Heart right ventricle (tissue), 16 donors: Measurements from ENCODE around the gene OR10H5. TPM values are rescaled to one million over a fixed set of nuclear protein-coding genes. Genes with fewer than 3 reads are reported as not detected.
A peak's percentile ranks its signal among the peaks of the same experiment; 100 is the strongest.
"Not testable (repeated sequence)": the region's sequence is repeated elsewhere in the genome, so short reads cannot be mapped to it uniquely, and the experiment has no call there.

Experiments
- ATAC-seq, 8 donors: fragments of 200-7000 bp; cut with Tn5 transposase; one replicate each; pipeline ENCODE4 v1.9.1; 2020; ENCODE audit warnings: mild to moderate bottlenecking in 8 of 8, moderate library complexity in 8 of 8, moderate number of reproducible peaks in 1 of 8
- DNase-seq, 2 donors: peaks; one replicate each; pipeline ENCODE4 v3.0.0-alpha.2; 2020
- H3K27ac ChIP-seq, 10 donors: fragments of 200-600 bp; sonication (generic) in 2 of 10; one replicate each; pipeline versions ENCODE4 v1.5.0 to v1.8.0; 2020 to 2022; ENCODE audit warnings: mild to moderate bottlenecking in 3 of 10
- H3K27me3 ChIP-seq, 7 donors: fragments of 200-600 bp; one replicate each; pipeline ENCODE4 v1.8.0; 2021 to 2022; ENCODE audit warnings: mild to moderate bottlenecking in 2 of 7
- H3K36me3 ChIP-seq, 9 donors: fragments of 200-600 bp; sonication (generic) in 1 of 9; one replicate each; pipeline versions ENCODE4 v1.5.0 to v1.8.0; 2020 to 2022; ENCODE audit warnings: mild to moderate bottlenecking in 2 of 9
- H3K4me1 ChIP-seq, 9 donors: fragments of 200-600 bp; sonication (generic) in 1 of 9; one replicate each; pipeline versions ENCODE4 v1.5.0 to v1.8.0; 2020 to 2022; ENCODE audit warnings: mild to moderate bottlenecking in 4 of 9
- H3K4me3 ChIP-seq, 10 donors: fragments of 200-600 bp; sonication (generic) in 2 of 10; one replicate each; pipeline versions ENCODE4 v1.5.0 to v1.8.0; 2020 to 2022; ENCODE audit warnings: mild to moderate bottlenecking in 7 of 10, moderate library complexity in 2 of 10
- H3K9me3 ChIP-seq, 11 donors: fragments of 200-600 bp in 10 of 11; sonication (generic) in 2 of 11; one replicate each; pipeline versions ENCODE4 v1.5.0 to v1.8.0; 2013 to 2022; ENCODE audit warnings: mild to moderate bottlenecking in 2 of 11, control low read depth in 1 of 11, moderate library complexity in 1 of 11
- CTCF ChIP-seq, 9 donors: fragments of 200-600 bp; sonication (generic) in 2 of 9; IDR thresholded peaks; one replicate each; pipeline versions ENCODE4 v1.5.0 to v1.8.0; 2021 to 2022; ENCODE audit warnings: antibody characterized with exemption in 9 of 9, mild to moderate bottlenecking in 5 of 9, moderate library complexity in 1 of 9
- WGBS, 2 donors: extraction: QIAGEN DNeasy Blood & Tissue Kit; methylation state at CpG; one replicate each; pipeline ENCODE4 v1.1.7; 2013; ENCODE audit warnings: inconsistent platforms in 1 of 2; 5-methylcytosine and 5-hydroxymethylcytosine counted together
- intact Hi-C, 10 donors: fragments of 100-400 bp; cut with DNase I; formaldehyde crosslinking; loops; one replicate each; pipeline versions ENCODE4 v1.11.1 to v1.14.2; 2022
- polyA plus RNA-seq, 2 donors: library from polyadenylated mRNA; stranded (reverse); fragments of 200-250 nt; gene quantifications; one replicate each; pipeline ENCODE4 v1.2.3, GENCODE V29; 2013
- total RNA-seq, 10 donors: library from RNA; stranded (reverse); fragmentation: NEBNext Ultra II Directional in 3 of 10; extraction: Animal tissue kit (Norgen Biotek cat#: 25700) in 3 of 10; gene quantifications; one replicate each; pipeline versions ENCODE4 v1.2.1 to v1.2.4, GENCODE V29; 2021 to 2023
- donor health status: Arrhythmogenic right ventricular cardiomyopathy.
- donor health status: ischemic (EF 13 %, LVEDD 7.1; RV severe dilation, severe dysfunction).
- donor health status: healthy with polysubstance abuse.
- donor health status: DM: no; HTN: yes; CAD: no.
- donor health status: DM: no; HTN: no; CAD: no.
- donor health status: ischemic (EF 25% LVEDD 6.9; RV normal size, moderate dysfunction).
- donor health status: ischemic (EF 25% LVEDD 5.7; RV mildly dilated, moderate dysfunction).
- donor health status: healthy.
- donor health status: DM: yes; HTN: yes; CAD: no.
- donor health status: Ischemic cardiomyopathy.
- donor health status: ischemic (EF 35%, LVEDD 5.7; RV mildly dilated, moderate dysfunction).
- donor health status: nonischemic (EF 11% LVEDD 7.7; RV severe dilation, severe dysfunction).
- donor health status: DM: yes; HTN: yes; CAD: no.
- donor health status: PGD.
- donor health status: ischemic (EF 29% LVEDD 5.4; RV normal size, mild dysfunction).
- donor health status: nonischemic (EF 23%, LVEDD 6.1; RV moderate dilation, normal function).

OR10H5 gene
- total and polyA plus RNA-seq, 12 donors, result not detected

GRCh38 chr19:15831626-15832025 lies 44.2 kb downstream of the OR10H5 start:
- intact Hi-C loops, result no loop called here
- no peak for ATAC-seq
- TF ChIP-seq CTCF (IDR thresholded peaks at IDR 0.05), result no peak

DNA sequence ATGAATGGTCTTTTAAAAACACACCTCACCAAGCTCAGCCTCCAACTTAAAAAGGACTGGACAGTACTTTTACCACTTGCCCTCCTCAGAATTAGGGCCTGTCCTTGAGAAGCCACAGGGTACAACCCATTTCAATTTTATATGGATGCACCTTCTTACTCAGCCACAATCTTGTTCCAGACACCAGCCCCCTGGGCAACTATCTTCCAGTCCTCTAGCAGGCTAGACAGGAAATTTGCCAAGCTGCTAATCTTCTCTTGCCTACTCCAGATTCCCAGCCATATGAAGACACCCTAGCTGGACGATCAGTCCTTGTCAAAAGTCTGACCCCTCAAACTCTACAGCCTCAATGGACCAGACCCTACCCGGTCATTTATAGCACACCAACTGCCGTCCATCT lies 46.8 kb downstream of the OR10H5 start:
- H3K36me3 ChIP-seq, intact Hi-C loops, ATAC-seq, H3K4me3 ChIP-seq, H3K27ac ChIP-seq, H3K9me3 ChIP-seq, DNase-seq: not testable (repeated sequence)
- 92 to 96% methylated on average over 3 of the region's 3 CpGs for WGBS, 2 donors
- Histone ChIP-seq H3K4me1 (peaks cover 0 to 20% (median 7%) of the 10 kb centered on the region in 9 donors), H3K27me3 (peaks cover 0 to 14% (median 0%) of the 10 kb centered on the region in 7 donors)

More at GRCh38 chr19:15831626-15832025, 44.2 kb downstream of the OR10H5 start:
- 77 to 78% methylated on average over 5 of the region's 5 CpGs for WGBS, 2 donors
- no peak for DNase-seq
- peaks cover 0 to 10% (median 7%) of the 10 kb centered on the region in 9 donors for H3K4me1 ChIP-seq
- no peak overlapping the region for H3K27ac ChIP-seq
- H3K36me3 ChIP-seq, result no peaks in the 10 kb centered on the region
- H3K9me3 ChIP-seq, result no peaks in the 10 kb centered on the region
- H3K27me3 ChIP-seq, result peaks cover 0 to 22% (median 7%) of the 10 kb centered on the region in 7 donors
- no peak overlapping the region for H3K4me3 ChIP-seq

GRCh38 chr19:15835565-15836329 lies 48.3 kb downstream of the OR10H5 start:
- not testable (repeated sequence) for H3K36me3 ChIP-seq, DNase-seq, H3K9me3 ChIP-seq, ATAC-seq, H3K27me3 ChIP-seq
- H3K4me1 ChIP-seq, result peaks cover 0 to 20% (median 7%) of the 10 kb centered on the region in 9 donors
- intact Hi-C loops, result loop anchor here in 2 of 10 donors (5.0 kb wide), 3 partner anchors 163 to 277 kb away; partner anchors contain the start of genes CYP4F12 (in 1 of the 2), RAB8A (in 1 of the 2) and TPM4 (in 1 of the 2)
- H3K27ac ChIP-seq, result peak overlapping the region; percentile 80 to 99 (median 97)
- peak overlapping the region; percentile 63 to 90 (median 78) for H3K4me3 ChIP-seq
- 45 to 46% methylated on average over 11 of the region's 11 CpGs for WGBS, 2 donors

GRCh38 chr19:15836330-15837220 lies 49.1 kb downstream of the OR10H5 start:
- ATAC-seq, result peak; percentile 98 to 100 (median 100)
- 1% methylated on average over 62 to 65 of the region's 65 CpGs for WGBS, 2 donors

More at GRCh38 chr19:15836330-15837220, 49.1 kb downstream of the OR10H5 start:
- intact Hi-C loops, result loop anchor here in 2 of 10 donors (5.0 kb wide), 3 partner anchors 164 to 276 kb away; partner anchors contain the start of genes CYP4F12 (in 1 of the 2), RAB8A (in 1 of the 2) and TPM4 (in 1 of the 2)
- no peak for TF ChIP-seq CTCF (IDR thresholded peaks at IDR 0.05)
- Histone ChIP-seq H3K9me3 (no peaks in the 10 kb centered on the region), H3K36me3 (no peaks in the 10 kb centered on the region), H3K27me3 (peaks cover 0 to 1% (median 0%) of the 10 kb centered on the region in 7 donors), H3K4me3 (peak overlapping the region; percentile 63 to 90 (median 78)), H3K4me1 (peaks cover 0 to 20% (median 7%) of the 10 kb centered on the region in 9 donors), H3K27ac (peak overlapping the region; percentile 80 to 99 (median 97))
- peak; percentile 95 to 99 for DNase-seq
